Measurements from ENCODE around the gene ARHGAP25.

ARHGAP25 gene

DNA sequence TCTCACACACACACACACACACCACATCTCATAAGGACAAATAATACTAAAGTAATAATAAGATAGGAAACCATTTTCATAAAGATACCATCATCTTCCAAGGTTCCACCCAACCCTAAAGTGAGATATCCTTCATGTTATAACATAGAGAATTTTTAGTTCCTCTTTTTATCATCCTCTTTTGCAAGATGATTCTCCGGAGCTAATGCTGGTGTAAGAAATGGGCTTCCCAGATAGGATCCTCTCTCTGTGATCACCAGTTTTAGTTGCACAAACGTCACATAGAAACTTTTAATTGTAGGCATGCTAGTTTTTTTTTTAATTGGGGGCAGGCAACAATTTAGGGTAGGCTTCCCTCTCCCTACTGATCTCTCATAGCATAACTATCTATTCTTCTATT is 49.6 kb downstream of the ARHGAP25 start:
- TF ChIP-seq CEBPB (IDR thresholded peaks at IDR 0.05) = no peak
- no peak for TF ChIP-seq FOXM1 (IDR thresholded peaks at IDR 0.05; ENCODE audit: borderline replicate concordance, low read depth)
- TF ChIP-seq, protein P1, sequence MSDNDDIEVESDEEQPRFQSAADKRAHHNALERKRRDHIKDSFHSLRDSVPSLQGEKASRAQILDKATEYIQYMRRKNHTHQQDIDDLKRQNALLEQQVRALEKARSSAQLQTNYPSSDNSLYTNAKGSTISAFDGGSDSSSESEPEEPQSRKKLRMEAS (IDR thresholded peaks at IDR 0.05) = no peak
- TF ChIP-seq, protein P2, sequence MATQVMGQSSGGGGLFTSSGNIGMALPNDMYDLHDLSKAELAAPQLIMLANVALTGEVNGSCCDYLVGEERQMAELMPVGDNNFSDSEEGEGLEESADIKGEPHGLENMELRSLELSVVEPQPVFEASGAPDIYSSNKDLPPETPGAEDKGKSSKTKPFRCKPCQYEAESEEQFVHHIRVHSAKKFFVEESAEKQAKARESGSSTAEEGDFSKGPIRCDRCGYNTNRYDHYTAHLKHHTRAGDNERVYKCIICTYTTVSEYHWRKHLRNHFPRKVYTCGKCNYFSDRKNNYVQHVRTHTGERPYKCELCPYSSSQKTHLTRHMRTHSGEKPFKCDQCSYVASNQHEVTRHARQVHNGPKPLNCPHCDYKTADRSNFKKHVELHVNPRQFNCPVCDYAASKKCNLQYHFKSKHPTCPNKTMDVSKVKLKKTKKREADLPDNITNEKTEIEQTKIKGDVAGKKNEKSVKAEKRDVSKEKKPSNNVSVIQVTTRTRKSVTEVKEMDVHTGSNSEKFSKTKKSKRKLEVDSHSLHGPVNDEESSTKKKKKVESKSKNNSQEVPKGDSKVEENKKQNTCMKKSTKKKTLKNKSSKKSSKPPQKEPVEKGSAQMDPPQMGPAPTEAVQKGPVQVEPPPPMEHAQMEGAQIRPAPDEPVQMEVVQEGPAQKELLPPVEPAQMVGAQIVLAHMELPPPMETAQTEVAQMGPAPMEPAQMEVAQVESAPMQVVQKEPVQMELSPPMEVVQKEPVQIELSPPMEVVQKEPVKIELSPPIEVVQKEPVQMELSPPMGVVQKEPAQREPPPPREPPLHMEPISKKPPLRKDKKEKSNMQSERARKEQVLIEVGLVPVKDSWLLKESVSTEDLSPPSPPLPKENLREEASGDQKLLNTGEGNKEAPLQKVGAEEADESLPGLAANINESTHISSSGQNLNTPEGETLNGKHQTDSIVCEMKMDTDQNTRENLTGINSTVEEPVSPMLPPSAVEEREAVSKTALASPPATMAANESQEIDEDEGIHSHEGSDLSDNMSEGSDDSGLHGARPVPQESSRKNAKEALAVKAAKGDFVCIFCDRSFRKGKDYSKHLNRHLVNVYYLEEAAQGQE (IDR thresholded peaks at IDR 0.05; ENCODE audit: low read depth) = no peak

DNA sequence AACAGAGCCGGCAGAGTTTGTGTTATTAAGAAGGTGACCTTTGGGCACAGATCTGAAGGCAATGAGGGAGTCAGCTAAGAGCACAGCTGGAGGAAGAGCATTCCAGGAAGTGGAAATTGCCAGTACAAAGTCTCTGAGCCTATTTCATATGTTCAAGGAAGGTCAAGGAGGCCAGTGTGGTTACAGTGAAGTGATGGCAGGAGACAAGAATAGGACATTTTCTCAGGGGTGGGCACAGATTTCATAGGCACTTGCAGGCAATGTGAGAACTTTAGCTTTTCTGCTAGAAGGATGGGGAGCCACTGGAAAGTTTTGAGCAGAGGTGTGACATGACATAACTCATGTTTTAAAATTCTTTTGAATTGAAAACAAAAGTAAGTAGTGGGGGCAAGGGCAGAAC is 50.3 kb downstream of the ARHGAP25 start:
- TF ChIP-seq TEAD4 (IDR thresholded peaks at IDR 0.05) = no peak
- TF ChIP-seq CREB1 (IDR thresholded peaks at IDR 0.05; ENCODE audit: low read depth) = no peak
- no peak for TF ChIP-seq EGR1 (IDR thresholded peaks at IDR 0.05)
- TF ChIP-seq, protein P1 (IDR thresholded peaks at IDR 0.05) = no peak
- TF ChIP-seq, protein P3, sequence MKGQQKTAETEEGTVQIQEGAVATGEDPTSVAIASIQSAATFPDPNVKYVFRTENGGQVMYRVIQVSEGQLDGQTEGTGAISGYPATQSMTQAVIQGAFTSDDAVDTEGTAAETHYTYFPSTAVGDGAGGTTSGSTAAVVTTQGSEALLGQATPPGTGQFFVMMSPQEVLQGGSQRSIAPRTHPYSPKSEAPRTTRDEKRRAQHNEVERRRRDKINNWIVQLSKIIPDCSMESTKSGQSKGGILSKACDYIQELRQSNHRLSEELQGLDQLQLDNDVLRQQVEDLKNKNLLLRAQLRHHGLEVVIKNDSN (IDR thresholded peaks at IDR 0.05) = no peak

DNA sequence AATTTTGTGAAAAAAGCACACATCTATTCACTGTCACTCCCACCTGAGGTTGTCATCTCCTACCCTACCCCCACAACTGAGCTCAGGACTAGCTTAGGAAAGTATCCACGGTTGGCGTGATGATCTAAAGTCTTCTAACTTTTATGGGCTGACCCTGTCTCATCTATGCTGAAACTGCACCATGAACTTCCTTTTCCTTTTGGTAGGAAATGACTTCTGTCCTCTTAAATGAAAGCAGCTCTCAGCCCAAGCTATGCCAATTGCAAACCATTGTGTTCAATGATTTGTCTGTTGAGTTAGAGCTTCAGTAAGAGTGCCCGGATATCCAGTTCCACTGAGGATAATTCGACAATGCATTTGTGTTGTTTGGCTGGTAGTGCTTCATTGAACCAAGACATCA is 52.7 kb downstream of the ARHGAP25 start:
- no peak for TF ChIP-seq TCF12 (IDR thresholded peaks at IDR 0.05; ENCODE audit: low read depth)
- no peak for TF ChIP-seq NFIC (IDR thresholded peaks at IDR 0.05)
- no peak for TF ChIP-seq RAD21 (IDR thresholded peaks at IDR 0.05; ENCODE audit: low read depth)
- no peak for TF ChIP-seq TEAD4 (IDR thresholded peaks at IDR 0.05)
- TF ChIP-seq EP300 (IDR thresholded peaks at IDR 0.05; ENCODE audit: borderline replicate concordance) = no peak
- TF ChIP-seq CREB1 (IDR thresholded peaks at IDR 0.05; ENCODE audit: low read depth) = no peak
- no peak for TF ChIP-seq CEBPB (IDR thresholded peaks at IDR 0.05)
- TF ChIP-seq FOXM1 (IDR thresholded peaks at IDR 0.05; ENCODE audit: borderline replicate concordance, low read depth) = no peak
- TF ChIP-seq TAF1 (IDR thresholded peaks at IDR 0.05; ENCODE audit: low read depth) = no peak
- no peak for TF ChIP-seq ZBTB7A (IDR thresholded peaks at IDR 0.05; ENCODE audit: low read depth)
- no peak for TF ChIP-seq EGR1 (IDR thresholded peaks at IDR 0.05)
- no peak for TF ChIP-seq YY1 (IDR thresholded peaks at IDR 0.05; ENCODE audit: low read depth)
- TF ChIP-seq, protein P2 (IDR thresholded peaks at IDR 0.05; ENCODE audit: low read depth) = no peak
- TF ChIP-seq, protein P1 (IDR thresholded peaks at IDR 0.05) = no peak
- TF ChIP-seq, protein P3 (IDR thresholded peaks at IDR 0.05) = no peak

DNA sequence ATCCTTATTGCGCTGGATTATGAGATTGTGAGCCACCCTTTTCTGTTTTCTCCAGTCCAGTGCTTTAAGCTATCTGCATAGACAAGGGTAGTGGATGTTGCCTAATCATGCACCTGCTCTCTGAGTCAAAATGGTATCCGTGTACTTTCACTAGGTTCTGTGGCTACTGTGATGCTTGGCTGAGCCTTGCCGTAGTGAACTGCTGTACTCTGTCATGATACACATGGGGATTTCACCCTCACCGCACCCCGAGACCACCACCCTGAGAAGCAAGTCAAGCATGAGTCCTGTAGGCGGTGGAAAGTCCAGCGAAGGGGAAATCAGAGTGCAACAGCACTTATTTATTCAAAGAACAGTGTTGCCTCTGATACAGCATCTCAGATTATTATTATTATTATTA is 55.0 kb downstream of the ARHGAP25 start:
- TF ChIP-seq, protein P2 (IDR thresholded peaks at IDR 0.05; ENCODE audit: low read depth) = no peak
- TF ChIP-seq FOXM1 (IDR thresholded peaks at IDR 0.05; ENCODE audit: borderline replicate concordance, low read depth) (no peak), CREB1 (IDR thresholded peaks at IDR 0.05; ENCODE audit: low read depth) (no peak), RAD21 (IDR thresholded peaks at IDR 0.05; ENCODE audit: low read depth) (no peak), ZBTB7A (IDR thresholded peaks at IDR 0.05; ENCODE audit: low read depth) (no peak), YY1 (IDR thresholded peaks at IDR 0.05; ENCODE audit: low read depth) (no peak), TEAD4 (IDR thresholded peaks at IDR 0.05) (no peak), NFIC (IDR thresholded peaks at IDR 0.05) (no peak), TAF1 (IDR thresholded peaks at IDR 0.05; ENCODE audit: low read depth) (no peak), CEBPB (IDR thresholded peaks at IDR 0.05) (no peak), TCF12 (IDR thresholded peaks at IDR 0.05; ENCODE audit: low read depth) (no peak), EP300 (IDR thresholded peaks at IDR 0.05; ENCODE audit: borderline replicate concordance) (no peak)
- TF ChIP-seq, protein P3 (IDR thresholded peaks at IDR 0.05) = no peak
- TF ChIP-seq, protein P1 (IDR thresholded peaks at IDR 0.05) = no peak

All from Ishikawa (cell line).